ENCODE measurements around the gene QSOX2. TPM values are rescaled to one million over a fixed set of nuclear protein-coding genes. Genes with fewer than 3 reads are reported as not detected.

The QSOX2 gene
- total RNA-seq, 1 experiment from 2014 or later: 34.6 TPM

- H3K4me1 ChIP-seq (replicated peaks; ENCODE audit: insufficient read depth): peaks cover 12% of the 10 kb centered on the region
- peaks cover 21% of the 10 kb centered on the region; the same call in 1 of the 2 replicates for H3K27me3 ChIP-seq (ENCODE audit: insufficient read depth, low read depth)
- intact Hi-C loops (cut with micrococcal nuclease; ENCODE audit: unreplicated experiment): loop anchor here (1.0 kb wide), 1 partner anchor 17 kb away; no protein-coding TSS in a partner anchor
- no peak for DNase-seq
- no TSS peak for BruUV-seq (replicated peaks)
- peak overlapping the region; percentile 100 for H3K4me2 ChIP-seq
- ChIA-PET POLR2A (ENCODE audit: unreplicated experiment) (interaction anchor here (0.8 kb wide), 1 partner anchor 17 kb away, joined by 7 read pairs; no protein-coding TSS in a partner anchor), CTCF (no interaction called here)
- peak overlapping the region; percentile 49; the same call in 1 of the 2 replicates for H3K27ac ChIP-seq
- TF ChIP-seq CTCF (conservative IDR thresholded peaks at IDR 0.05) (no peak), EZH2 (IDR thresholded peaks at IDR 0.05; ENCODE audit: low read depth) (no peak)
- H3F3A ChIP-seq (ENCODE audit: insufficient read depth, low read depth): peaks cover 6% of the 10 kb centered on the region; the same call in 1 of the 2 replicates
- H3K9me2 ChIP-seq (ENCODE audit: insufficient read depth): no peaks in the 10 kb centered on the region
- H3K4me3 ChIP-seq: peak overlapping the region; percentile 97
- H3K9me3 ChIP-seq (ENCODE audit: insufficient read depth, low read depth): no peaks in the 10 kb centered on the region
- peaks cover 54% of the 10 kb centered on the region for H3K79me2 ChIP-seq (ENCODE audit: low read depth)
- H2AFZ ChIP-seq: peak overlapping the region; percentile 54; the same call in 1 of the 2 replicates
- H4K20me1 ChIP-seq (ENCODE audit: insufficient read depth): peaks cover 47% of the 10 kb centered on the region
- no peaks in the 10 kb centered on the region for H3K36me3 ChIP-seq (ENCODE audit: low read depth)
These were observed 718 bp downstream of the QSOX2 start for GRCh38 chr9:136244969-136245218.

- Histone ChIP-seq H3K36me3 (ENCODE audit: low read depth) (no peaks in the 10 kb centered on the region), H3K9me2 (ENCODE audit: insufficient read depth) (no peaks in the 10 kb centered on the region), H3K79me2 (ENCODE audit: low read depth) (peaks cover 59% of the 10 kb centered on the region), H3K9me3 (ENCODE audit: insufficient read depth, low read depth) (no peaks in the 10 kb centered on the region), H3K27ac (peak overlapping the region; percentile 49; the same call in 1 of the 2 replicates), H4K20me1 (ENCODE audit: insufficient read depth) (peaks cover 53% of the 10 kb centered on the region), H2AFZ (no peak overlapping the region), H3K4me1 (replicated peaks; ENCODE audit: insufficient read depth) (peaks cover 12% of the 10 kb centered on the region), H3K27me3 (ENCODE audit: insufficient read depth, low read depth) (peaks cover 21% of the 10 kb centered on the region; the same call in 1 of the 2 replicates), H3K4me2 (peak overlapping the region; percentile 100), H3F3A (ENCODE audit: insufficient read depth, low read depth) (peaks cover 6% of the 10 kb centered on the region; the same call in 1 of the 2 replicates), H3K4me3 (peak overlapping the region; percentile 97)
- POLR2A ChIA-PET (ENCODE audit: unreplicated experiment): no interaction called here
- CTCF ChIA-PET: no interaction called here
- no peak for TF ChIP-seq CTCF (conservative IDR thresholded peaks at IDR 0.05)
- no peak for TF ChIP-seq EZH2 (IDR thresholded peaks at IDR 0.05; ENCODE audit: low read depth)
- DNase-seq: no peak
- intact Hi-C loops (cut with micrococcal nuclease; ENCODE audit: unreplicated experiment): no loop called here
- TSS peak; percentile 42 for BruUV-seq (replicated peaks)
These were observed 1.3 kb downstream of the QSOX2 start for GRCh38 chr9:136244122-136244968.

- Histone ChIP-seq H3K9me2 (ENCODE audit: insufficient read depth) (no peaks in the 10 kb centered on the region), H4K20me1 (ENCODE audit: insufficient read depth) (peaks cover 60% of the 10 kb centered on the region), H2AFZ (no peak overlapping the region)
These were observed 2.0 kb downstream of the QSOX2 start for GRCh38 chr9:136243631-136244030.

More at GRCh38 chr9:136243631-136244030, 2.0 kb downstream of the QSOX2 start:
- BruUV-seq (replicated peaks): no TSS peak
- intact Hi-C loops (cut with micrococcal nuclease; ENCODE audit: unreplicated experiment): no loop called here
- H3K4me2 ChIP-seq: peak overlapping the region; percentile 100
- TF ChIP-seq EZH2 (IDR thresholded peaks at IDR 0.05; ENCODE audit: low read depth) (no peak), CTCF (conservative IDR thresholded peaks at IDR 0.05) (no peak)
- no peaks in the 10 kb centered on the region for H3K9me3 ChIP-seq (ENCODE audit: insufficient read depth, low read depth)
- no peak overlapping the region for H3K27ac ChIP-seq
- DNase-seq: no peak
- H3F3A ChIP-seq (ENCODE audit: insufficient read depth, low read depth): peaks cover 6% of the 10 kb centered on the region; the same call in 1 of the 2 replicates
- H3K27me3 ChIP-seq (ENCODE audit: insufficient read depth, low read depth): peaks cover 16% of the 10 kb centered on the region; the same call in 1 of the 2 replicates
- H3K4me1 ChIP-seq (replicated peaks; ENCODE audit: insufficient read depth): peaks cover 12% of the 10 kb centered on the region
- CTCF ChIA-PET: interaction anchor here (0.5 kb wide), 1 partner anchor 120 kb away, joined by 4 read pairs; the partner anchor contains the start of gene DNLZ
- H3K36me3 ChIP-seq (ENCODE audit: low read depth): no peaks in the 10 kb centered on the region
- peaks cover 66% of the 10 kb centered on the region for H3K79me2 ChIP-seq (ENCODE audit: low read depth)
- H3K4me3 ChIP-seq: peak overlapping the region; percentile 97; the same call in 1 of the 2 replicates
- POLR2A ChIA-PET (ENCODE audit: unreplicated experiment): no interaction called here
